H1 (cell line): Measurements from ENCODE around the gene USPL1. TPM values are rescaled to one million over a fixed set of nuclear protein-coding genes. Genes with fewer than 3 reads are reported as not detected.
A peak's percentile ranks its signal among the peaks of the same experiment; 100 is the strongest.

ENCODE experiments used
- CTCF ChIA-PET: fragments of 300-600 bp; sonication (Branson Sonifier 250); formaldehyde crosslinking; loops from one replicate; lab custom pipeline; 2021; ENCODE audit not compliant: partially characterized antibody; lab: Charles Lee
- POLR2A ChIA-PET: fragments of 300-600 bp; sonication (Branson Sonifier 250); formaldehyde crosslinking; loops from one replicate; lab custom pipeline; 2021; ENCODE audit warnings: inconsistent platforms; ENCODE audit not compliant: partially characterized antibody; lab: Charles Lee
- DNase-seq, 2 experiments: peaks; one replicate each; pipeline versions ENCODE4 v3.0.0 to v3.0.0-alpha.2; 2010 to 2022; ENCODE audit warnings: low spot score in 2 of 2, low read depth in 1 of 2, mixed read lengths in 1 of 2
- FAIRE-seq: peaks from 2 replicates; lab custom pipeline; 2011; peaks lifted over from hg19 to GRCh38; lab: Jason Lieb, UNC
- H2AFZ ChIP-seq: 2 replicates; pipeline ENCODE4 v1.8.1; 2012; ENCODE audit warnings: low read length, inconsistent platforms
- H2AK5ac ChIP-seq: 2 replicates; pipeline ENCODE4 v1.6.1; 2013; ENCODE audit warnings: low read depth, low read length
- H2BK120ac ChIP-seq: replicated peaks from 2 replicates; pipeline ENCODE3; 2013; ENCODE audit warnings: low read depth, low read length, inconsistent platforms
- H2BK12ac ChIP-seq: 2 replicates; pipeline ENCODE4 v1.6.1; 2013; ENCODE audit warnings: low read depth, low read length
- H2BK15ac ChIP-seq: 2 replicates; pipeline ENCODE4 v1.6.1; 2013; ENCODE audit warnings: low read length
- H2BK20ac ChIP-seq: 2 replicates; pipeline ENCODE4 v1.6.1; 2013; ENCODE audit warnings: low read length
- H2BK5ac ChIP-seq: 2 replicates; pipeline ENCODE4 v1.6.1; 2013; ENCODE audit warnings: low read depth, low read length
- H3K14ac ChIP-seq: 2 replicates; pipeline ENCODE4 v1.6.1; 2013; ENCODE audit warnings: inconsistent platforms; ENCODE audit not compliant: insufficient read length
- H3K18ac ChIP-seq: 2 replicates; pipeline ENCODE4 v1.6.1; 2013; ENCODE audit warnings: low read length; ENCODE audit errors: extremely low read depth
- H3K23ac ChIP-seq: 2 replicates; pipeline ENCODE4 v1.6.1; 2013; ENCODE audit warnings: inconsistent platforms; ENCODE audit not compliant: insufficient read length
- H3K23me2 ChIP-seq: 2 replicates; pipeline ENCODE4 v1.6.1; 2013; ENCODE audit warnings: low read depth, low read length
- H3K27ac ChIP-seq: 2 replicates; pipeline ENCODE4 v1.6.1; 2011; ENCODE audit warnings: low read depth, low read length, inconsistent platforms
- H3K27me3 ChIP-seq, 4 experiments: replicated peaks in 1 of 4; 1 replicate in 1 of 4; 2 replicates in 3 of 4; pipeline versions ENCODE4 v1.6.1 to v1.8.1; 2011 to 2013; ENCODE audit warnings: low read length in 3 of 4, mild to moderate bottlenecking in 3 of 4, inconsistent platforms in 2 of 4, mixed read lengths in 2 of 4, moderate library complexity in 1 of 4; ENCODE audit not compliant: control insufficient read depth in 3 of 4, insufficient read depth in 3 of 4; ENCODE audit errors: extremely low read depth in 1 of 4
- H3K36me3 ChIP-seq, 4 experiments: 2 replicates each; pipeline versions ENCODE4 v1.6.1 to v1.8.1; 2011 to 2013; ENCODE audit warnings: mild to moderate bottlenecking in 4 of 4, low read length in 3 of 4, moderate library complexity in 2 of 4, control low read depth in 1 of 4, inconsistent platforms in 1 of 4; ENCODE audit not compliant: insufficient read depth in 4 of 4, control insufficient read depth in 2 of 4
- H3K4ac ChIP-seq: replicated peaks from 2 replicates; pipeline ENCODE3; 2013; ENCODE audit warnings: low read length, low read depth, mixed read lengths, inconsistent platforms; ENCODE audit not compliant: insufficient read length
- H3K4me1 ChIP-seq, 4 experiments: replicated peaks in 1 of 4; 1 replicate in 1 of 4; 2 replicates in 3 of 4; pipeline versions ENCODE4 v1.6.1 to v1.8.1; 2011 to 2013; ENCODE audit warnings: low read length in 3 of 4, inconsistent platforms in 2 of 4, mixed read lengths in 1 of 4; ENCODE audit not compliant: insufficient read depth in 4 of 4, control insufficient read depth in 3 of 4
- H3K4me2 ChIP-seq, 2 experiments: 2 replicates each; pipeline versions ENCODE4 v1.6.1 to v1.8.1; 2011 to 2013; ENCODE audit warnings: low read depth in 2 of 2, low read length in 2 of 2, control low read depth in 1 of 2, inconsistent platforms in 1 of 2, mild to moderate bottlenecking in 1 of 2; ENCODE audit not compliant: insufficient read depth in 1 of 2
- H3K4me3 ChIP-seq, 4 experiments: fragments of 200-600, 300-600 bp in 1 of 4; sonication (generic), shearing (Covaris generic), sonication (Bioruptor Twin) in 1 of 4; 2 replicates each; pipeline versions ENCODE4 v1.5.1 to v1.8.1; 2011 to 2016; ENCODE audit warnings: low read length in 4 of 4, low read depth in 3 of 4, control low read depth in 2 of 4, inconsistent platforms in 2 of 4, mild to moderate bottlenecking in 2 of 4, mixed read lengths in 1 of 4, moderate library complexity in 1 of 4; ENCODE audit not compliant: insufficient read depth in 2 of 4; ENCODE audit errors: extremely low read depth in 1 of 4
- H3K56ac ChIP-seq: replicated peaks from 2 replicates; pipeline ENCODE3; 2013; ENCODE audit warnings: low read depth, mild to moderate bottlenecking, mixed read lengths, low read length, inconsistent platforms; ENCODE audit not compliant: insufficient read length
- H3K79me1 ChIP-seq: 2 replicates; pipeline ENCODE4 v1.6.1; 2013; ENCODE audit warnings: low read depth, low read length, control low read depth
- H3K79me2 ChIP-seq, 2 experiments: 2 replicates each; pipeline versions ENCODE4 v1.6.1 to v1.8.1; 2012 to 2013; ENCODE audit warnings: low read length in 2 of 2, mild to moderate bottlenecking in 2 of 2, inconsistent platforms in 1 of 2; ENCODE audit not compliant: insufficient read depth in 2 of 2, control insufficient read depth in 1 of 2
- H3K9ac ChIP-seq, 4 experiments: replicated peaks in 1 of 4; 1 replicate in 1 of 4; 2 replicates in 3 of 4; pipeline versions ENCODE4 v1.6.1 to v1.8.1; 2011 to 2013; ENCODE audit warnings: low read depth in 3 of 4, low read length in 3 of 4, control low read depth in 2 of 4, mild to moderate bottlenecking in 2 of 4, moderate library complexity in 2 of 4, inconsistent platforms in 1 of 4; ENCODE audit errors: extremely low read depth in 1 of 4
- H3K9me3 ChIP-seq, 2 experiments: 2 replicates each; pipeline versions ENCODE4 v1.6.1 to v1.8.1; 2012 to 2013; ENCODE audit warnings: mild to moderate bottlenecking in 2 of 2, moderate library complexity in 2 of 2, control low read depth in 1 of 2, inconsistent platforms in 1 of 2, low read depth in 1 of 2, low read length in 1 of 2, mixed read lengths in 1 of 2; ENCODE audit not compliant: insufficient read depth in 2 of 2
- H4K20me1 ChIP-seq, 2 experiments: replicated peaks in 1 of 2; 2 replicates each; pipeline versions ENCODE3 to v1.8.1; 2011 to 2013; ENCODE audit warnings: inconsistent platforms in 2 of 2, low read length in 2 of 2, mild to moderate bottlenecking in 1 of 2; ENCODE audit not compliant: insufficient read depth in 2 of 2, control insufficient read depth in 1 of 2
- H4K5ac ChIP-seq: 2 replicates; pipeline ENCODE4 v1.6.1; 2013; ENCODE audit warnings: low read length, low read depth, mixed read lengths, inconsistent platforms; ENCODE audit not compliant: insufficient read length
- H4K8ac ChIP-seq: 2 replicates; pipeline ENCODE4 v1.8.0; 2013; ENCODE audit warnings: mild to moderate bottlenecking, moderate library complexity, low read length, inconsistent platforms; ENCODE audit not compliant: insufficient read depth; ENCODE audit errors: extremely low read depth
- H4K91ac ChIP-seq: replicated peaks from 2 replicates; pipeline ENCODE3; 2013; ENCODE audit warnings: low read length, mixed read lengths, inconsistent platforms; ENCODE audit not compliant: insufficient read length
- BCL11A ChIP-seq, 2 experiments: IDR thresholded peaks; one replicate each; pipeline ENCODE4 v1.6.1; 2011; ENCODE audit warnings: low read depth in 2 of 2, low read length in 2 of 2, mild to moderate bottlenecking in 2 of 2
- CREB1 ChIP-seq: IDR thresholded peaks from 2 replicates; pipeline ENCODE4 v1.6.1; 2012; ENCODE audit warnings: inconsistent platforms
- EGR1 ChIP-seq: IDR thresholded peaks from 2 replicates; pipeline ENCODE4 v1.6.1; 2011; ENCODE audit warnings: low read depth, low read length, borderline replicate concordance
- GABPA ChIP-seq: IDR thresholded peaks from 2 replicates; pipeline ENCODE4 v1.6.1; 2011; ENCODE audit warnings: mild to moderate bottlenecking, low read length, moderate library complexity, borderline replicate concordance; ENCODE audit not compliant: insufficient read depth
- KDM4A ChIP-seq: IDR thresholded peaks from one replicate; pipeline ENCODE4 v1.7.1; 2012; ENCODE audit warnings: low read depth, mild to moderate bottlenecking, moderate library complexity, low read length, inconsistent platforms; ENCODE audit not compliant: severe bottlenecking
- SUZ12 ChIP-seq: fragments of 200-600 bp; sonication (generic); IDR thresholded peaks from 2 replicates; pipeline ENCODE4 v1.6.1; 2012; ENCODE audit warnings: mild to moderate bottlenecking, inconsistent platforms, low read length, moderate library complexity, mixed read lengths
- WGBS, 2 experiments: shearing (Covaris generic) in 1 of 2; methylation state at CpG; one replicate each; pipeline versions ENCODE4 v1.1.6 to v1.1.7; 2013 to 2015; ENCODE audit warnings: low lambda C conversion rate in 2 of 2, mixed read lengths in 2 of 2, inconsistent platforms in 1 of 2, low coverage in 1 of 2, missing lambda C conversion rate in 1 of 2; ENCODE audit not compliant: insufficient replicate concordance in 2 of 2, insufficient coverage in 1 of 2, insufficient read length in 1 of 2; ENCODE audit errors: extremely low coverage in 1 of 2, missing lambda C conversion rate in 1 of 2; 5-methylcytosine and 5-hydroxymethylcytosine counted together
- long read RNA-seq, 2 experiments: library from RNA in 1 of 2; library from capped mRNA in 1 of 2; stranded (forward); transcript quantifications; one replicate each; pipeline ENCODE4 v2.0.0, GENCODE V29; 2021; ENCODE audit warnings: inconsistent platforms in 1 of 2
- polyA minus RNA-seq, 3 experiments: library from RNA; depleted of rRNA, polyadenylated mRNA; stranded (reverse); fragments of >200 nt; gene quantifications; 1 replicate in 2 of 3; 2 replicates in 1 of 3; pipeline ENCODE4 v1.2.3, GENCODE V29; 2011
- polyA plus RNA-seq, 7 experiments: library from polyadenylated mRNA; depleted of rRNA in 3 of 7; stranded (reverse) in 5 of 7; unstranded in 2 of 7; fragments of >200 nt in 5 of 7; fragments of 200-250 nt in 2 of 7; gene quantifications; 1 replicate in 5 of 7; 2 replicates in 1 of 7; 4 replicates in 1 of 7; pipeline versions ENCODE4 v1.2.1 to v1.2.3, GENCODE V29; 2011 to 2013; ENCODE audit warnings: missing spikeins in 2 of 7, mixed read lengths in 2 of 7
- total RNA-seq: library from RNA; stranded (reverse); fragmentation: NEBNext Ultra II Directional; extraction: Animal tissue kit (Norgen Biotek cat#: 25700); gene quantifications from 2 replicates; pipeline ENCODE4 v1.2.1, GENCODE V29; 2021
- TF ChIP-seq, protein P1 (sequence below): IDR thresholded peaks from 2 replicates; pipeline ENCODE4 v1.6.1; 2012; ENCODE audit warnings: inconsistent platforms

The USPL1 gene
- total RNA-seq (17.1 and 18.4 TPM in 2 replicates), polyA plus RNA-seq (2011; rRNA removed) (3.8 and 6.3 TPM in 2 replicates), polyA minus RNA-seq (2011; rRNA and poly(A)+ RNA removed) (9.0 and 12.9 TPM in 2 replicates)
- 8.7 TPM for polyA plus RNA-seq (2011; cell fraction: cytosol; rRNA removed)
- 7.2 TPM for polyA plus RNA-seq (2011; cell fraction: nucleus; rRNA removed)
- polyA plus RNA-seq (2012, experiment 1 of 2): 7.7 to 13.1 TPM (median 9.5 TPM) in 4 replicates
- polyA plus RNA-seq (2012, experiment 2 of 2): 0.96 TPM
- 10.8 TPM for polyA plus RNA-seq (2013, experiment 1 of 2)
- polyA plus RNA-seq (2013, experiment 2 of 2): 11.3 TPM
- 8.4 TPM for polyA minus RNA-seq (2011; cell fraction: cytosol; rRNA and poly(A)+ RNA removed)
- polyA minus RNA-seq (2011; cell fraction: nucleus; rRNA and poly(A)+ RNA removed): 20.0 TPM
- long read RNA-seq, experiment 1, partial matches to known transcripts: 11 of 20 reads
- long read RNA-seq, experiment 1, other reads (novel, unspliced or antisense): 7 of 20 reads
- long read RNA-seq, experiment 2, partial matches to known transcripts: 0 of 5 reads
- long read RNA-seq, experiment 2, other reads (novel, unspliced or antisense): 3 of 5 reads

DNA sequence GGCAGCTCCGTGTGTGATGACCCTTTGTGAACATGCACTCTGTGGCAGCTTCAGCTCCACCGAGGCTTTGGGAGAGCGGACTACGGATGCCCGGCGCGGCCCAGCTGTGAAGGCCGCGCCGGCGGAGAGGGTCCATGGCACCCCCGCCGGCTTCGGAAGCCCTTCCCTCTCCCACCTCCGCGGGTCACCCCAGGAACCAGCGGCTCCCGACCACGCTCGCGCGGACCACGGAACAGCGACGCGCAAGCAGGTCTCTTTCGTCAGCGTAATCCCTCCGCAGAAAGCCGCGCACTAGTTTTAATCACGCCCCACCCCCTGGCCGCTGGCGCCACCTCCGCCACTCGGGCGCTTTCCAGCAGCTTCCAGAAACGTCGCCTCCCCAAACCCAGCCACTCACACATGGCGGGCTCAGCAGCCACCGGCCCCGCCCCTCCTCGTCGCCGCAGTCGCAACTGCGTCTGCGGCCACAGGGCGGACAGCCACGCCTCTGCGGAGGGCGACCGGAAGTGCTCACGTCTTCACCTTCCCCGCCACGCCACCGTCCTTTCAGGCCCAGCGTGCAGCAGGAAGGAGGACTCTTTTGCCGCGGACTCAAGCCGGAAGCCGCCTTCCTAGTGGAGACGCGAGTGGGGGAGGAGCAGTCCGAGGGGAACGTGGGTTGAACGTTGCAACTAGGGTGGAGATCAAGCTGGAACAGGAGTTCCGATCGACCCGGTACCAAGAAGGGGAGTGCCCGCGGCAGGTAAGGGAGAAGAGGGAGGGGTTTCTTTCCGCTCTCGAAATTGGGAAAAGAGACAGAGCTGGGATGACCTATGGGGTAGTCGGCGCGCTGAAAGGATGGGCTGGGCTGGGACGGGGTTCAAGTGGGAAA, at the start of gene USPL1:
Gene USPL1 (plus strand): TSS at position 606 of the 871 bp plus-strand sequence. CDS start 3,221 bp downstream, outside the sequence.
- Histone ChIP-seq H2AK5ac (no peak within 1 kb of the TSS), H3K27me3 (no peaks in the 10 kb centered on the region), H2BK120ac (peak within 1 kb of the TSS; percentile 5), H4K8ac (peak within 1 kb of the TSS; percentile 92), H3K4me1 (0 out of 7 replicates have a peak, but pooled peaks cover 0 to 3% (median 1%) of the 10 kb centered on the region in 4 experiments), H2BK12ac (peak within 1 kb of the TSS; percentile 56), H3K23ac (no peak within 1 kb of the TSS), H2BK15ac (no peak within 1 kb of the TSS), H3K14ac (no peak within 1 kb of the TSS), H3K23me2 (peaks cover 13% of the 10 kb centered on the region), H3K4me3 (peak within 1 kb of the TSS; percentile 91 to 97 (median 94)), H3K27ac (peak within 1 kb of the TSS; percentile 90), H2BK20ac (no peak within 1 kb of the TSS), H3K18ac (peak within 1 kb of the TSS; percentile 95), H4K5ac (peak within 1 kb of the TSS; percentile 69), H3K4me2 (peak within 1 kb of the TSS; percentile 89 to 91), H2BK5ac (peak within 1 kb of the TSS; percentile 97), H3K79me1 (no peaks in the 10 kb centered on the region), H3K79me2 (peaks cover 16 to 77% of the 10 kb centered on the region in 2 experiments), H3K4ac (no peak within 1 kb of the TSS), H3K36me3 (peaks cover 0 to 8% (median under 1%) of the 10 kb centered on the region in 4 experiments; a peak in 4 of 8 replicates), H4K91ac (peak within 1 kb of the TSS; percentile 94), H4K20me1 (peaks cover 0 to 5% of the 10 kb centered on the region in 2 experiments), H3K56ac (peak within 1 kb of the TSS; percentile 85), H3K9me3 (no peaks in the 10 kb centered on the region), H2AFZ (peak within 1 kb of the TSS; percentile 84), H3K9ac (peak within 1 kb of the TSS; percentile 84 to 92 (median 88))
- DNase-seq (peak; percentile 94 to 98), FAIRE-seq (peak; percentile 78)
- 1% methylated on average over 57 of the region's 78 CpGs; no CpG with 5 or more reads in 1 of the 2 experiments for WGBS, 2 experiments
- CTCF ChIA-PET: interaction anchor here (0.6 to 1.1 kb wide), 2 partner anchors 18 to 90 kb away, joined by 3 to 4 read pairs; no protein-coding TSS in a partner anchor
- POLR2A ChIA-PET: interaction anchor here (0.5 to 2.3 kb wide), 15 partner anchors 9 to 172 kb away, joined by 3 to 8 read pairs (median 4); partner anchors contain the start of gene HMGB1
- TF ChIP-seq CREB1: peak; percentile 88
- TF ChIP-seq GABPA: peak; percentile 100
- TF ChIP-seq KDM4A: peak; percentile 43
- TF ChIP-seq BCL11A (IDR thresholded peaks at IDR 0.05; ENCODE audit: low read depth in 2 of 2, low read length in 2 of 2): no peak
- peak; percentile 35; the same call in 1 of the 2 replicates for TF ChIP-seq EGR1
- TF ChIP-seq SUZ12: no peak; the same call in 1 of the 2 replicates
- TF ChIP-seq, protein P1, sequence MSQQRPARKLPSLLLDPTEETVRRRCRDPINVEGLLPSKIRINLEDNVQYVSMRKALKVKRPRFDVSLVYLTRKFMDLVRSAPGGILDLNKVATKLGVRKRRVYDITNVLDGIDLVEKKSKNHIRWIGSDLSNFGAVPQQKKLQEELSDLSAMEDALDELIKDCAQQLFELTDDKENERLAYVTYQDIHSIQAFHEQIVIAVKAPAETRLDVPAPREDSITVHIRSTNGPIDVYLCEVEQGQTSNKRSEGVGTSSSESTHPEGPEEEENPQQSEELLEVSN: peak; percentile 77
